A673 (cell line): ENCODE results near the gene ZNF341.

Experiments
- EZH2 ChIP-seq: fragments of 200-600 bp; sonication (generic); IDR thresholded peaks from 2 replicates; pipeline ENCODE4 v1.6.1; 2017; ENCODE audit warnings: borderline replicate concordance, low read depth, mild to moderate bottlenecking, mixed read lengths, antibody characterized with exemption, low read length; ENCODE audit not compliant: poor library complexity, severe bottlenecking
- TF ChIP-seq, protein P1 (sequence below): fragments of 300-800, 200-600 bp; sonication (generic); conservative IDR thresholded peaks from 2 replicates; pipeline ENCODE4 v1.5.1; 2017; ENCODE audit warnings: low read depth, mild to moderate bottlenecking, antibody characterized with exemption, low read length, moderate library complexity, mixed read lengths

DNA sequence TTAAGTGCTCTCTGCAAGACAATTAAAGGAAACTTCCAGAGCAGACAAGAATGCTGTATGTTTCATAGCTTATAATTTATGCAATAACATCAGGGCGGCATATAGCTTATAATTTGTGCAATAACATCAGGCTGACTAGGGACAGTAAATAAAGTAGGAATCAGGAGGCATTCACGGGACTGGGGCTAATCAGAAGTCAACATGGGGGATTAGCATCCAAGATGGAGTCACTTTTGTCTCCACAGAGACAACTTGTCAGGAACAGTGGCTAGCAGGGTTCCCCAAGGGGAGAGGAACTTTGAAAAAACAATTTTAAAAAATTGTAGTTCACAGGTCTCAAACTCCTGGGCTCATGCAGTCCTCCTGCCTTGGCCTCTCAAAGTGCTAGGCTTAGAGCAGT, 3.3 kb upstream of the ZNF341 start:
- TF ChIP-seq, protein P1, sequence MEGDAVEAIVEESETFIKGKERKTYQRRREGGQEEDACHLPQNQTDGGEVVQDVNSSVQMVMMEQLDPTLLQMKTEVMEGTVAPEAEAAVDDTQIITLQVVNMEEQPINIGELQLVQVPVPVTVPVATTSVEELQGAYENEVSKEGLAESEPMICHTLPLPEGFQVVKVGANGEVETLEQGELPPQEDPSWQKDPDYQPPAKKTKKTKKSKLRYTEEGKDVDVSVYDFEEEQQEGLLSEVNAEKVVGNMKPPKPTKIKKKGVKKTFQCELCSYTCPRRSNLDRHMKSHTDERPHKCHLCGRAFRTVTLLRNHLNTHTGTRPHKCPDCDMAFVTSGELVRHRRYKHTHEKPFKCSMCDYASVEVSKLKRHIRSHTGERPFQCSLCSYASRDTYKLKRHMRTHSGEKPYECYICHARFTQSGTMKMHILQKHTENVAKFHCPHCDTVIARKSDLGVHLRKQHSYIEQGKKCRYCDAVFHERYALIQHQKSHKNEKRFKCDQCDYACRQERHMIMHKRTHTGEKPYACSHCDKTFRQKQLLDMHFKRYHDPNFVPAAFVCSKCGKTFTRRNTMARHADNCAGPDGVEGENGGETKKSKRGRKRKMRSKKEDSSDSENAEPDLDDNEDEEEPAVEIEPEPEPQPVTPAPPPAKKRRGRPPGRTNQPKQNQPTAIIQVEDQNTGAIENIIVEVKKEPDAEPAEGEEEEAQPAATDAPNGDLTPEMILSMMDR = no peak
- no peak for TF ChIP-seq EZH2
